ENCODE measurements around the gene TNIK.
"Not testable (repeated sequence)": the region's sequence is repeated elsewhere in the genome, so short reads cannot be mapped to it uniquely, and the experiment has no call there.

TNIK gene

GRCh38 chr3:171372694-171373093 is 87.5 kb downstream of the TNIK start:
- H3K27me3 ChIP-seq (replicated peaks; ENCODE audit: control insufficient read depth, insufficient read depth, low read length): no peaks in the 10 kb centered on the region
- H3K36me3 ChIP-seq (ENCODE audit: control insufficient read depth, insufficient read depth, low read length, severe bottlenecking): no peaks in the 10 kb centered on the region
- no peaks in the 10 kb centered on the region for H3K9me3 ChIP-seq (ENCODE audit: control insufficient read depth, low read length)
- no peak overlapping the region for H3K9ac ChIP-seq (ENCODE audit: low read length)
- H3K4me1 ChIP-seq (ENCODE audit: control insufficient read depth, insufficient read depth, low read length): peaks cover 30% of the 10 kb centered on the region
- DNase-seq (ENCODE audit: low read depth): no peak
- H3K4me3 ChIP-seq (ENCODE audit: low read length): no peak overlapping the region

- no peak for DNase-seq (ENCODE audit: low read depth)
- H3K36me3 ChIP-seq (ENCODE audit: control insufficient read depth, insufficient read depth, low read length, severe bottlenecking): no peaks in the 10 kb centered on the region
- H3K4me1 ChIP-seq (ENCODE audit: control insufficient read depth, insufficient read depth, low read length): peaks cover 29% of the 10 kb centered on the region
- H3K27me3 ChIP-seq (replicated peaks; ENCODE audit: control insufficient read depth, insufficient read depth, low read length): no peaks in the 10 kb centered on the region
- H3K9ac ChIP-seq (ENCODE audit: low read length): no peak overlapping the region
- H3K9me3 ChIP-seq (ENCODE audit: control insufficient read depth, low read length): no peaks in the 10 kb centered on the region
- no peak overlapping the region for H3K4me3 ChIP-seq (ENCODE audit: low read length)
These were observed 88.9 kb downstream of the TNIK start for GRCh38 chr3:171371354-171371753.

- peaks cover 7% of the 10 kb centered on the region for H3K4me1 ChIP-seq (ENCODE audit: control insufficient read depth, insufficient read depth, low read length)
- H3K9me3 ChIP-seq (ENCODE audit: control insufficient read depth, low read length): no peaks in the 10 kb centered on the region
- no peak overlapping the region for H3K4me3 ChIP-seq (ENCODE audit: low read length)
- H3K36me3 ChIP-seq (ENCODE audit: control insufficient read depth, insufficient read depth, low read length, severe bottlenecking): no peaks in the 10 kb centered on the region
- DNase-seq (ENCODE audit: low read depth): no peak
- no peaks in the 10 kb centered on the region for H3K27me3 ChIP-seq (replicated peaks; ENCODE audit: control insufficient read depth, insufficient read depth, low read length)
- H3K9ac ChIP-seq (ENCODE audit: low read length): no peak overlapping the region
These were observed 91.0 kb downstream of the TNIK start for GRCh38 chr3:171369156-171369555.

GRCh38 chr3:171366738-171367137 is 93.5 kb downstream of the TNIK start:
- not testable (repeated sequence) for H3K4me1 ChIP-seq (ENCODE audit: control insufficient read depth, insufficient read depth, low read length); H3K4me3 ChIP-seq (ENCODE audit: low read length); H3K9ac ChIP-seq (ENCODE audit: low read length); H3K27me3 ChIP-seq (replicated peaks; ENCODE audit: control insufficient read depth, insufficient read depth, low read length); H3K9me3 ChIP-seq (ENCODE audit: control insufficient read depth, low read length); DNase-seq (ENCODE audit: low read depth); H3K36me3 ChIP-seq (ENCODE audit: control insufficient read depth, insufficient read depth, low read length, severe bottlenecking)

GRCh38 chr3:171366043-171366442 is 94.2 kb downstream of the TNIK start:
- H3K9me3 ChIP-seq (ENCODE audit: control insufficient read depth, low read length): no peaks in the 10 kb centered on the region
- H3K4me1 ChIP-seq (ENCODE audit: control insufficient read depth, insufficient read depth, low read length): no peaks in the 10 kb centered on the region
- H3K36me3 ChIP-seq (ENCODE audit: control insufficient read depth, insufficient read depth, low read length, severe bottlenecking): no peaks in the 10 kb centered on the region
- no peak overlapping the region for H3K9ac ChIP-seq (ENCODE audit: low read length)
- H3K27me3 ChIP-seq (replicated peaks; ENCODE audit: control insufficient read depth, insufficient read depth, low read length): peaks cover 2% of the 10 kb centered on the region
- no peak overlapping the region for H3K4me3 ChIP-seq (ENCODE audit: low read length)
- no peak for DNase-seq (ENCODE audit: low read depth)

- no peaks in the 10 kb centered on the region for H3K9me3 ChIP-seq (ENCODE audit: control insufficient read depth, low read length)
- no peaks in the 10 kb centered on the region for H3K4me1 ChIP-seq (ENCODE audit: control insufficient read depth, insufficient read depth, low read length)
- no peak overlapping the region for H3K4me3 ChIP-seq (ENCODE audit: low read length)
- DNase-seq (ENCODE audit: low read depth): peak; percentile 34
- H3K27me3 ChIP-seq (replicated peaks; ENCODE audit: control insufficient read depth, insufficient read depth, low read length): peaks cover 4% of the 10 kb centered on the region
- no peaks in the 10 kb centered on the region for H3K36me3 ChIP-seq (ENCODE audit: control insufficient read depth, insufficient read depth, low read length, severe bottlenecking)
- no peak overlapping the region for H3K9ac ChIP-seq (ENCODE audit: low read length)
These were observed 94.7 kb downstream of the TNIK start for GRCh38 chr3:171365489-171365888.

GRCh38 chr3:171364500-171364899 is 95.7 kb downstream of the TNIK start:
- Histone ChIP-seq H3K9me3 (ENCODE audit: control insufficient read depth, low read length) (no peaks in the 10 kb centered on the region), H3K36me3 (ENCODE audit: control insufficient read depth, insufficient read depth, low read length, severe bottlenecking) (no peaks in the 10 kb centered on the region), H3K4me1 (ENCODE audit: control insufficient read depth, insufficient read depth, low read length) (no peaks in the 10 kb centered on the region), H3K4me3 (ENCODE audit: low read length) (no peak overlapping the region), H3K9ac (ENCODE audit: low read length) (no peak overlapping the region), H3K27me3 (replicated peaks; ENCODE audit: control insufficient read depth, insufficient read depth, low read length) (peaks cover 4% of the 10 kb centered on the region)
- DNase-seq (ENCODE audit: low read depth): no peak

- H3K9ac ChIP-seq (ENCODE audit: low read length): no peak overlapping the region
- H3K4me1 ChIP-seq (ENCODE audit: control insufficient read depth, insufficient read depth, low read length): peaks cover 4% of the 10 kb centered on the region
- no peak overlapping the region for H3K4me3 ChIP-seq (ENCODE audit: low read length)
- no peak for DNase-seq (ENCODE audit: low read depth)
- H3K27me3 ChIP-seq (replicated peaks; ENCODE audit: control insufficient read depth, insufficient read depth, low read length): peaks cover 4% of the 10 kb centered on the region
- H3K9me3 ChIP-seq (ENCODE audit: control insufficient read depth, low read length): no peaks in the 10 kb centered on the region
- H3K36me3 ChIP-seq (ENCODE audit: control insufficient read depth, insufficient read depth, low read length, severe bottlenecking): no peaks in the 10 kb centered on the region
These were observed 97.0 kb downstream of the TNIK start for GRCh38 chr3:171363202-171363601.

GRCh38 chr3:171362575-171362974 is 97.6 kb downstream of the TNIK start:
- Histone ChIP-seq H3K9me3 (ENCODE audit: control insufficient read depth, low read length) (no peaks in the 10 kb centered on the region), H3K27me3 (replicated peaks; ENCODE audit: control insufficient read depth, insufficient read depth, low read length) (peaks cover 4% of the 10 kb centered on the region), H3K36me3 (ENCODE audit: control insufficient read depth, insufficient read depth, low read length, severe bottlenecking) (no peaks in the 10 kb centered on the region), H3K4me3 (ENCODE audit: low read length) (no peak overlapping the region), H3K9ac (ENCODE audit: low read length) (no peak overlapping the region), H3K4me1 (ENCODE audit: control insufficient read depth, insufficient read depth, low read length) (peaks cover 4% of the 10 kb centered on the region)
- no peak for DNase-seq (ENCODE audit: low read depth)

GRCh38 chr3:171358881-171359198 is 101.4 kb downstream of the TNIK start:
- Histone ChIP-seq H3K9me3 (ENCODE audit: control insufficient read depth, low read length) (no peaks in the 10 kb centered on the region), H3K27me3 (replicated peaks; ENCODE audit: control insufficient read depth, insufficient read depth, low read length) (peaks cover 4% of the 10 kb centered on the region), H3K36me3 (ENCODE audit: control insufficient read depth, insufficient read depth, low read length, severe bottlenecking) (no peaks in the 10 kb centered on the region), H3K4me1 (ENCODE audit: control insufficient read depth, insufficient read depth, low read length) (peaks cover 17% of the 10 kb centered on the region), H3K4me3 (ENCODE audit: low read length) (no peak overlapping the region), H3K9ac (ENCODE audit: low read length) (no peak overlapping the region)
- DNase-seq (ENCODE audit: low read depth): no peak

- Histone ChIP-seq H3K9me3 (ENCODE audit: control insufficient read depth, low read length) (no peaks in the 10 kb centered on the region), H3K4me3 (ENCODE audit: low read length) (no peak overlapping the region), H3K27me3 (replicated peaks; ENCODE audit: control insufficient read depth, insufficient read depth, low read length) (peaks cover 4% of the 10 kb centered on the region), H3K4me1 (ENCODE audit: control insufficient read depth, insufficient read depth, low read length) (peaks cover 17% of the 10 kb centered on the region), H3K9ac (ENCODE audit: low read length) (no peak overlapping the region), H3K36me3 (ENCODE audit: control insufficient read depth, insufficient read depth, low read length, severe bottlenecking) (no peaks in the 10 kb centered on the region)
- no peak for DNase-seq (ENCODE audit: low read depth)
These were observed 101.9 kb downstream of the TNIK start for GRCh38 chr3:171358181-171358880.

GRCh38 chr3:171357721-171358120 is 102.5 kb downstream of the TNIK start:
- H3K9ac ChIP-seq (ENCODE audit: low read length): no peak overlapping the region
- H3K27me3 ChIP-seq (replicated peaks; ENCODE audit: control insufficient read depth, insufficient read depth, low read length): peaks cover 4% of the 10 kb centered on the region
- H3K36me3 ChIP-seq (ENCODE audit: control insufficient read depth, insufficient read depth, low read length, severe bottlenecking): no peaks in the 10 kb centered on the region
- peaks cover 17% of the 10 kb centered on the region for H3K4me1 ChIP-seq (ENCODE audit: control insufficient read depth, insufficient read depth, low read length)
- no peak overlapping the region for H3K4me3 ChIP-seq (ENCODE audit: low read length)
- DNase-seq (ENCODE audit: low read depth): no peak
- H3K9me3 ChIP-seq (ENCODE audit: control insufficient read depth, low read length): no peaks in the 10 kb centered on the region

All from adipocyte (in vitro differentiated cells).